Suprapubic skin (tissue), 4 donors: ENCODE data around the gene MCRIP2. TPM values are rescaled to one million over a fixed set of nuclear protein-coding genes. Genes with fewer than 3 reads are reported as not detected.
A peak's percentile ranks its signal among the peaks of the same experiment; 100 is the strongest.

Source experiments
- DNase-seq, 2 donors: peaks; one replicate each; pipeline ENCODE4 v3.0.0-alpha.2; 2019; ENCODE audit warnings: low spot score in 2 of 2
- H3K27ac ChIP-seq: fragments of 200-600 bp; sonication (generic); one replicate; pipeline ENCODE4 v1.5.1; 2019
- H3K27me3 ChIP-seq: fragments of 200-600 bp; sonication (generic); one replicate; pipeline ENCODE4 v1.5.1; 2019
- H3K36me3 ChIP-seq: fragments of 200-600 bp; sonication (generic); one replicate; pipeline ENCODE4 v1.5.1; 2019
- H3K4me1 ChIP-seq: fragments of 200-600 bp; sonication (generic); one replicate; pipeline ENCODE4 v1.5.1; 2019
- H3K4me3 ChIP-seq: fragments of 200-600 bp; sonication (generic); one replicate; pipeline ENCODE4 v1.5.1; 2019; ENCODE audit warnings: mild to moderate bottlenecking
- H3K9me3 ChIP-seq: fragments of 200-600 bp; sonication (generic); one replicate; pipeline ENCODE4 v1.5.1; 2019
- CTCF ChIP-seq, 2 donors: fragments of 200-600 bp in 1 of 2; fragments of 450-650 bp in 1 of 2; sonication (generic) in 1 of 2; IDR thresholded peaks; one replicate each; pipeline ENCODE4 v1.5.1; 2016 to 2019; ENCODE audit warnings: antibody characterized with exemption in 2 of 2, mild to moderate bottlenecking in 1 of 2, moderate library complexity in 1 of 2
- EP300 ChIP-seq: sonication (generic); formaldehyde crosslinking; IDR thresholded peaks from one replicate; pipeline ENCODE4 v1.6.1; 2017; ENCODE audit warnings: antibody characterized with exemption
- POLR2A ChIP-seq, 2 donors: fragments of 450-650 bp; IDR thresholded peaks; one replicate each; pipeline ENCODE4 v1.6.1; 2017; ENCODE audit warnings: antibody characterized with exemption in 2 of 2, mild to moderate bottlenecking in 2 of 2, moderate library complexity in 2 of 2
- POLR2AphosphoS5 ChIP-seq, 3 donors: sonication (generic); formaldehyde crosslinking; IDR thresholded peaks; one replicate each; pipeline ENCODE4 v1.6.1; 2017; ENCODE audit warnings: antibody characterized with exemption in 3 of 3
- WGBS: methylation state at CpG from one replicate; pipeline ENCODE4 v1.1.5; 2018; 5-methylcytosine and 5-hydroxymethylcytosine counted together
- total RNA-seq, 4 donors: library from RNA; depleted of rRNA; stranded (reverse); fragments of >200 nt; gene quantifications; one replicate each; pipeline ENCODE4 v1.1.0, GENCODE V29; 2016

Gene MCRIP2
- total RNA-seq, 4 donors from 2014 or later, result 10.3 to 29.8 (median 24.2) TPM

- WGBS, result no CpG with 5 or more reads among the region's 91 CpGs
- TF ChIP-seq POLR2AphosphoS5 (IDR thresholded peaks at IDR 0.05), result peak in 2 of 3 donors; percentile 36 to 95
- peak in 1 of 2 donors; percentile 40 for TF ChIP-seq POLR2A (IDR thresholded peaks at IDR 0.05)
- TF ChIP-seq CTCF (IDR thresholded peaks at IDR 0.05), result no peak
- DNase-seq, result peak; percentile 98
- Histone ChIP-seq H3K9me3 (no peaks in the 10 kb centered on the region), H3K27ac (peak within 1 kb of the TSS; percentile 82), H3K4me1 (peaks cover 72% of the 10 kb centered on the region), H3K27me3 (no peaks in the 10 kb centered on the region), H3K36me3 (peaks cover 32% of the 10 kb centered on the region), H3K4me3 (peak within 1 kb of the TSS; percentile 68)
Measured at GRCh38 chr16:684071-684794, 42.6 kb downstream of the MCRIP2 start, which contains the start of gene JMJD8. JMJD8 (minus strand) TSS chr16:684334; CDS start chr16:684319, 15 bp downstream.

- Histone ChIP-seq H3K36me3 (peaks cover 32% of the 10 kb centered on the region), H3K9me3 (no peaks in the 10 kb centered on the region), H3K4me1 (peaks cover 69% of the 10 kb centered on the region), H3K27ac (no peak overlapping the region), H3K27me3 (no peaks in the 10 kb centered on the region), H3K4me3 (peak overlapping the region; percentile 68)
- TF ChIP-seq EP300, result no peak
- no peak for TF ChIP-seq POLR2AphosphoS5 (IDR thresholded peaks at IDR 0.05)
- no peak for TF ChIP-seq POLR2A (IDR thresholded peaks at IDR 0.05)
- TF ChIP-seq CTCF (IDR thresholded peaks at IDR 0.05), result no peak
- WGBS, result 83% methylated on average over 46 of the region's 61 CpGs
- no peak for DNase-seq
Measured at GRCh38 chr16:684961-685696, 43.5 kb downstream of the MCRIP2 start.

- DNase-seq, result no peak
- peaks cover 73% of the 10 kb centered on the region for H3K4me1 ChIP-seq
- no peaks in the 10 kb centered on the region for H3K27me3 ChIP-seq
- no peaks in the 10 kb centered on the region for H3K9me3 ChIP-seq
- H3K4me3 ChIP-seq, result no peak overlapping the region
- peaks cover 32% of the 10 kb centered on the region for H3K36me3 ChIP-seq
- TF ChIP-seq CTCF (IDR thresholded peaks at IDR 0.05), result no peak
- TF ChIP-seq EP300, result no peak
- no peak overlapping the region for H3K27ac ChIP-seq
- WGBS, result 80% methylated on average over 3 of the region's 10 CpGs
Measured at GRCh38 chr16:685967-686366, 44.3 kb downstream of the MCRIP2 start.

- H3K4me1 ChIP-seq, result peaks cover 70% of the 10 kb centered on the region
- WGBS, result no CpG with 5 or more reads among the region's 51 CpGs
- peaks cover 31% of the 10 kb centered on the region for H3K36me3 ChIP-seq
- H3K4me3 ChIP-seq, result no peak overlapping the region
- TF ChIP-seq POLR2AphosphoS5 (IDR thresholded peaks at IDR 0.05), result no peak
- TF ChIP-seq POLR2A (IDR thresholded peaks at IDR 0.05), result no peak
- TF ChIP-seq CTCF (IDR thresholded peaks at IDR 0.05), result no peak
- no peak for TF ChIP-seq EP300
- no peaks in the 10 kb centered on the region for H3K27me3 ChIP-seq
- no peak overlapping the region for H3K27ac ChIP-seq
- DNase-seq, result no peak
- H3K9me3 ChIP-seq, result no peaks in the 10 kb centered on the region
Measured at GRCh38 chr16:686459-687260, 45.0 kb downstream of the MCRIP2 start.

DNA sequence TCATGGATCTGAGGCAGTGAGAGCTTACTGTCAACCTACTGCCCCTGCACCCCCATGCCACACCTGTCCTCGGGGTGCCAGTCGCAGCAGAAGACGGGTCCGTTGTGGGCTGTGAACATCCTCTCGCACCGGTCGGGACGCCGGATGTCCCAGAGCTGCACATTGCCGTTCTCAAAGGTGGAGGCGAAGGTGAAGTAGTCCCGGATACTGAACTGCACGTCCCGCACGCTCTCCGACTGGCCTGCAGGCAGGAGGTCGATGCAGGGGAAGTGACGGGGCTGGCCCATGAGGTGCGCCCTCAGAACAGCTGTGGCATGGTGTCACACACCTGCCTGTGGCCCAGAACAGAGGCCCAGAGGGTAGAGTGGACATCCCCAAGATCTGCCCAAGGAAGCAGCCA, 45.9 kb downstream of the MCRIP2 start:
- no peak for DNase-seq
- no peak overlapping the region for H3K27ac ChIP-seq
- 86% methylated on average over 19 of the region's 19 CpGs for WGBS
- peaks cover 70% of the 10 kb centered on the region for H3K4me1 ChIP-seq
- peaks cover 8% of the 10 kb centered on the region for H3K27me3 ChIP-seq
- no peak for TF ChIP-seq POLR2AphosphoS5 (IDR thresholded peaks at IDR 0.05)
- no peak for TF ChIP-seq CTCF (IDR thresholded peaks at IDR 0.05)
- TF ChIP-seq EP300, result no peak
- no peak for TF ChIP-seq POLR2A (IDR thresholded peaks at IDR 0.05)
- peaks cover 23% of the 10 kb centered on the region for H3K36me3 ChIP-seq
- no peak overlapping the region for H3K4me3 ChIP-seq
- H3K9me3 ChIP-seq, result no peaks in the 10 kb centered on the region
